Measurements from ENCODE around the gene GPT2. TPM values are rescaled to one million over a fixed set of nuclear protein-coding genes. Genes with fewer than 3 reads are reported as not detected.

Gene GPT2
- total RNA-seq, 1 donor from 2014 or later, result 7.9 TPM

GRCh38 chr16:46973207-46973995 lies 89.2 kb downstream of the GPT2 start, which contains the start of gene DNAJA2:
TSS of gene DNAJA2 (minus strand) at chr16:46973674. CDS start at chr16:46973572, 102 bp downstream.
- no peaks in the 10 kb centered on the region for H3K9me3 ChIP-seq
- peak within 1 kb of the TSS; percentile 87 for H3K4me3 ChIP-seq
- H3K27me3 ChIP-seq, result no peaks in the 10 kb centered on the region
- TF ChIP-seq, protein P1, sequence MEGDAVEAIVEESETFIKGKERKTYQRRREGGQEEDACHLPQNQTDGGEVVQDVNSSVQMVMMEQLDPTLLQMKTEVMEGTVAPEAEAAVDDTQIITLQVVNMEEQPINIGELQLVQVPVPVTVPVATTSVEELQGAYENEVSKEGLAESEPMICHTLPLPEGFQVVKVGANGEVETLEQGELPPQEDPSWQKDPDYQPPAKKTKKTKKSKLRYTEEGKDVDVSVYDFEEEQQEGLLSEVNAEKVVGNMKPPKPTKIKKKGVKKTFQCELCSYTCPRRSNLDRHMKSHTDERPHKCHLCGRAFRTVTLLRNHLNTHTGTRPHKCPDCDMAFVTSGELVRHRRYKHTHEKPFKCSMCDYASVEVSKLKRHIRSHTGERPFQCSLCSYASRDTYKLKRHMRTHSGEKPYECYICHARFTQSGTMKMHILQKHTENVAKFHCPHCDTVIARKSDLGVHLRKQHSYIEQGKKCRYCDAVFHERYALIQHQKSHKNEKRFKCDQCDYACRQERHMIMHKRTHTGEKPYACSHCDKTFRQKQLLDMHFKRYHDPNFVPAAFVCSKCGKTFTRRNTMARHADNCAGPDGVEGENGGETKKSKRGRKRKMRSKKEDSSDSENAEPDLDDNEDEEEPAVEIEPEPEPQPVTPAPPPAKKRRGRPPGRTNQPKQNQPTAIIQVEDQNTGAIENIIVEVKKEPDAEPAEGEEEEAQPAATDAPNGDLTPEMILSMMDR (IDR thresholded peaks at IDR 0.05), result no peak
- peak; percentile 47 to 94 for DNase-seq (ENCODE audit: low spot score in 2 of 2)
- intact Hi-C loops (cut with DNase I), result loop anchor here (1.0 to 10.0 kb wide), 6 partner anchors 65 to 1651 kb away; partner anchors contain the start of genes C16orf87, GPT2, ITFG1 and ORC6
- peak within 1 kb of the TSS; percentile 93 to 96 for H3K27ac ChIP-seq
- H3K36me3 ChIP-seq, result peaks cover 12 to 17% of the 10 kb centered on the region in 2 donors
- peaks cover 10 to 15% of the 10 kb centered on the region in 2 donors for H3K4me1 ChIP-seq

GRCh38 chr16:46973996-46974324 lies 89.8 kb downstream of the GPT2 start:
- Histone ChIP-seq H3K27ac (peak overlapping the region; percentile 93 to 96), H3K9me3 (no peaks in the 10 kb centered on the region), H3K36me3 (peaks cover 6 to 12% of the 10 kb centered on the region in 2 donors), H3K4me1 (peaks cover 10 to 15% of the 10 kb centered on the region in 2 donors), H3K27me3 (no peaks in the 10 kb centered on the region), H3K4me3 (peak overlapping the region; percentile 87)
- DNase-seq (ENCODE audit: low spot score in 2 of 2), result no peak
- intact Hi-C loops (cut with DNase I), result loop anchor here (1.0 to 10.0 kb wide), 6 partner anchors 65 to 1651 kb away; partner anchors contain the start of genes C16orf87, GPT2, ITFG1 and ORC6
- TF ChIP-seq, protein P1 (IDR thresholded peaks at IDR 0.05), result no peak

GRCh38 chr16:46974352-46974751 lies 90.2 kb downstream of the GPT2 start:
- H3K4me3 ChIP-seq, result peak overlapping the region; percentile 87
- peaks cover 2 to 10% of the 10 kb centered on the region in 2 donors for H3K36me3 ChIP-seq
- peak overlapping the region; percentile 93 to 96 for H3K27ac ChIP-seq
- intact Hi-C loops (cut with DNase I), result loop anchor here (5.0 to 10.0 kb wide), 2 partner anchors 287 to 1650 kb away; partner anchors contain the start of genes ORC6 and VPS35
- peaks cover 10 to 15% of the 10 kb centered on the region in 2 donors for H3K4me1 ChIP-seq
- H3K27me3 ChIP-seq, result no peaks in the 10 kb centered on the region
- no peak for DNase-seq (ENCODE audit: low spot score in 2 of 2)
- no peaks in the 10 kb centered on the region for H3K9me3 ChIP-seq
- TF ChIP-seq, protein P1 (IDR thresholded peaks at IDR 0.05), result no peak

DNA sequence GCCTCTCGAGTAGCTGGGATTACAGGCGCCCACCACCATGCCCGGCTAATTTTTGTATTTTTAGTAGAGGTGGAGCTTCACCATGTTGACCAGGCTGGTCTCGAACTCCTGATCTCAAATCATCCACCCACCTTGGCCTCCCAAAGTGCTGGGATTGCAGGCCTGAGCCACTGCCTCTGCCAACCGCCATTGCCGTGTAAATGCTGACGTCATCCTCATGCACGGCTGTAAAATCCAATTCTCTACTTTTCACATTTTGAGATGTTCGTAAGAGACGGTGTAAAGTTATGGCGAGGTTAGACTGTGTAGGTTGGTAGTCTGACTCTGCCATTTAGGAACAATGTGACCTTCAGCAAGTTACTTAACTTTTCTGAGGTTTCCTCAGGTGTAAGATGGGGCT lies 91.0 kb downstream of the GPT2 start:
- Histone ChIP-seq H3K27ac (no peak overlapping the region), H3K27me3 (no peaks in the 10 kb centered on the region), H3K4me3 (no peak overlapping the region), H3K36me3 (peaks cover 0 to 3% of the 10 kb centered on the region in 2 donors), H3K9me3 (no peaks in the 10 kb centered on the region), H3K4me1 (peaks cover 10 to 15% of the 10 kb centered on the region in 2 donors)
- no peak for DNase-seq (ENCODE audit: low spot score in 2 of 2)
- TF ChIP-seq, protein P1 (IDR thresholded peaks at IDR 0.05), result no peak
- intact Hi-C loops (cut with DNase I), result loop anchor here (10.0 kb wide), 1 partner anchor 1650 kb away; no protein-coding TSS in a partner anchor

DNA sequence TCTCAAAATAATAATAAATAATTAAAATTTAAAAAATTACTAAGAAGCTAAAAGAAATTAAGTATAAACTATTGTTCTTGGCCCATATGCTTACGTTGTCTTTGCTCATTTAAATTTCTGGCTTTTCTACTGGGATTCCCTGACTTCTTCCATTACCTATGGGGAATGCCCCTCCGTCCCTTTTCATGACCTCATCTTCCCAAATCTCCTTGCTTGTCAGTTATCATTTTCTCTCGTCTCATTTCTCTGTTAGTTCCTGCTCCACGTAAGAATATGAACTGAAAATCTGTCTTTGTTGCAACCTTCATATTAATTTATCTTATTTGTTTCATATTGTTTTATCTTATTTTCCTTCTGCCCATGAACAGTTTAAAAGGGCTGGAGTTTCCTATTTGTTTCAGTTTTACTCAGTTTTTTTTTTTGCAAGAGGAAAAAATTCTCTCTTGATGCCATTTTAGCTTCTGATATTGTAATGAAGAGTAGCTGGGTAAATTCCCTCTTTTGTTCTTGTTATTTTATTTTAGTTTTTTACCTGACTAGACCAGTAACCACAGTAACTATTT lies 91.8 kb downstream of the GPT2 start:
- TF ChIP-seq, protein P1 (IDR thresholded peaks at IDR 0.05), result no peak
- peaks cover 10 to 15% of the 10 kb centered on the region in 2 donors for H3K4me1 ChIP-seq
- H3K4me3 ChIP-seq, result no peak overlapping the region
- H3K9me3 ChIP-seq, result no peaks in the 10 kb centered on the region
- no peak overlapping the region for H3K27ac ChIP-seq
- no peak for DNase-seq (ENCODE audit: low spot score in 2 of 2)
- intact Hi-C loops (cut with DNase I), result loop anchor here (10.0 kb wide), 1 partner anchor 1649 kb away; no protein-coding TSS in a partner anchor
- no peaks in the 10 kb centered on the region for H3K36me3 ChIP-seq
- no peaks in the 10 kb centered on the region for H3K27me3 ChIP-seq
